ENCODE data around the gene SH3BP5L.

Gene SH3BP5L

GRCh38 chr1:248778906-248779305, 46.8 kb downstream of the SH3BP5L start:
- POLR2A ChIA-PET, result no interaction called here
- Histone ChIP-seq H3K27me3 (replicated peaks in 2 of 5; ENCODE audit: control insufficient read depth in 4 of 5, insufficient read depth in 5 of 5, low read length in 4 of 5) (no peaks in the 10 kb centered on the region), H3K4me1 (ENCODE audit: control extremely low read depth in 1 of 4, control insufficient read depth in 4 of 4, insufficient read depth in 4 of 4, low read length in 3 of 4) (no peaks in the 10 kb centered on the region), H3K27ac (ENCODE audit: insufficient read depth in 1 of 2, low read depth in 1 of 2, low read length in 2 of 2, poor library complexity in 1 of 2, severe bottlenecking in 2 of 2) (no peak overlapping the region), H3K36me3 (ENCODE audit: control insufficient read depth in 4 of 4, insufficient read depth in 4 of 4, low read length in 3 of 4) (no peaks in the 10 kb centered on the region), H3K4me3 (ENCODE audit: control insufficient read depth in 1 of 7, extremely low read depth in 1 of 7, insufficient read depth in 4 of 7, low read depth in 2 of 7, low read length in 6 of 7) (no peak overlapping the region), H3K9me3 (ENCODE audit: control extremely low read depth in 1 of 5, control insufficient read depth in 4 of 5, insufficient read depth in 2 of 5, low read depth in 1 of 5, low read length in 4 of 5) (peaks cover 0 to 14% (median 10%) of the 10 kb centered on the region in 5 experiments)
- DNase-seq, result no peak
- 100% methylated on average over 2 of the region's 2 CpGs for WGBS (ENCODE audit: insufficient coverage)
- CTCF ChIA-PET, result no interaction called here

GRCh38 chr1:248776991-248777390, 48.7 kb downstream of the SH3BP5L start:
- no peak for DNase-seq
- CTCF ChIA-PET, result no interaction called here
- Histone ChIP-seq H3K4me1 (ENCODE audit: control extremely low read depth in 1 of 4, control insufficient read depth in 4 of 4, insufficient read depth in 4 of 4, low read length in 3 of 4) (no peaks in the 10 kb centered on the region), H3K9me3 (ENCODE audit: control extremely low read depth in 1 of 5, control insufficient read depth in 4 of 5, insufficient read depth in 2 of 5, low read depth in 1 of 5, low read length in 4 of 5) (peaks cover 0 to 14% (median 10%) of the 10 kb centered on the region in 5 experiments), H3K4me3 (ENCODE audit: control insufficient read depth in 1 of 7, extremely low read depth in 1 of 7, insufficient read depth in 4 of 7, low read depth in 2 of 7, low read length in 6 of 7) (no peak overlapping the region), H3K36me3 (ENCODE audit: control insufficient read depth in 4 of 4, insufficient read depth in 4 of 4, low read length in 3 of 4) (no peaks in the 10 kb centered on the region), H3K27me3 (replicated peaks in 2 of 5; ENCODE audit: control insufficient read depth in 4 of 5, insufficient read depth in 5 of 5, low read length in 4 of 5) (peaks cover 0 to 3% (median 0%) of the 10 kb centered on the region in 5 experiments), H3K27ac (ENCODE audit: insufficient read depth in 1 of 2, low read depth in 1 of 2, low read length in 2 of 2, poor library complexity in 1 of 2, severe bottlenecking in 2 of 2) (no peak overlapping the region)
- POLR2A ChIA-PET, result no interaction called here

- ChIA-PET CTCF (no interaction called here), POLR2A (no interaction called here)
- no peaks in the 10 kb centered on the region for H3K36me3 ChIP-seq (ENCODE audit: control insufficient read depth in 4 of 4, insufficient read depth in 4 of 4, low read length in 3 of 4)
- peaks cover 0 to 14% (median 6%) of the 10 kb centered on the region in 5 experiments for H3K9me3 ChIP-seq (ENCODE audit: control extremely low read depth in 1 of 5, control insufficient read depth in 4 of 5, insufficient read depth in 2 of 5, low read depth in 1 of 5, low read length in 4 of 5)
- no peaks in the 10 kb centered on the region for H3K4me1 ChIP-seq (ENCODE audit: control extremely low read depth in 1 of 4, control insufficient read depth in 4 of 4, insufficient read depth in 4 of 4, low read length in 3 of 4)
- no peak overlapping the region for H3K4me3 ChIP-seq (ENCODE audit: control insufficient read depth in 1 of 7, extremely low read depth in 1 of 7, insufficient read depth in 4 of 7, low read depth in 2 of 7, low read length in 6 of 7)
- H3K27me3 ChIP-seq (replicated peaks in 2 of 5; ENCODE audit: control insufficient read depth in 4 of 5, insufficient read depth in 5 of 5, low read length in 4 of 5), result peaks cover 0 to 3% (median 0%) of the 10 kb centered on the region in 5 experiments
- H3K27ac ChIP-seq (ENCODE audit: insufficient read depth in 1 of 2, low read depth in 1 of 2, low read length in 2 of 2, poor library complexity in 1 of 2, severe bottlenecking in 2 of 2), result no peak overlapping the region
- DNase-seq, result no peak
- WGBS (ENCODE audit: insufficient coverage), result 86% methylated on average over 2 of the region's 4 CpGs
Measured at GRCh38 chr1:248775441-248775840, 50.3 kb downstream of the SH3BP5L start.
